Activated CD4-positive, alpha-beta T cell treated with anti-CD3 and anti-CD28 coated beads, Interleukin-2, amount 50 U/mL, for 4 hours (primary cell): ENCODE measurements around the gene METTL27.
"Not testable (repeated sequence)": the region's sequence is repeated elsewhere in the genome, so short reads cannot be mapped to it uniquely, and the experiment has no call there.

ENCODE experiments used
- DNase-seq, 2 experiments: peaks; one replicate each; pipeline ENCODE4 v3.0.0-alpha.2; 2020

The METTL27 gene, protein sequence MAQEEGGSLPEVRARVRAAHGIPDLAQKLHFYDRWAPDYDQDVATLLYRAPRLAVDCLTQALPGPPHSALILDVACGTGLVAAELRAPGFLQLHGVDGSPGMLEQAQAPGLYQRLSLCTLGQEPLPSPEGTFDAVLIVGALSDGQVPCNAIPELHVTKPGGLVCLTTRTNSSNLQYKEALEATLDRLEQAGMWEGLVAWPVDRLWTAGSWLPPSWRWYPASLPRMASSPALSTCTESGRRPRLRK

DNA sequence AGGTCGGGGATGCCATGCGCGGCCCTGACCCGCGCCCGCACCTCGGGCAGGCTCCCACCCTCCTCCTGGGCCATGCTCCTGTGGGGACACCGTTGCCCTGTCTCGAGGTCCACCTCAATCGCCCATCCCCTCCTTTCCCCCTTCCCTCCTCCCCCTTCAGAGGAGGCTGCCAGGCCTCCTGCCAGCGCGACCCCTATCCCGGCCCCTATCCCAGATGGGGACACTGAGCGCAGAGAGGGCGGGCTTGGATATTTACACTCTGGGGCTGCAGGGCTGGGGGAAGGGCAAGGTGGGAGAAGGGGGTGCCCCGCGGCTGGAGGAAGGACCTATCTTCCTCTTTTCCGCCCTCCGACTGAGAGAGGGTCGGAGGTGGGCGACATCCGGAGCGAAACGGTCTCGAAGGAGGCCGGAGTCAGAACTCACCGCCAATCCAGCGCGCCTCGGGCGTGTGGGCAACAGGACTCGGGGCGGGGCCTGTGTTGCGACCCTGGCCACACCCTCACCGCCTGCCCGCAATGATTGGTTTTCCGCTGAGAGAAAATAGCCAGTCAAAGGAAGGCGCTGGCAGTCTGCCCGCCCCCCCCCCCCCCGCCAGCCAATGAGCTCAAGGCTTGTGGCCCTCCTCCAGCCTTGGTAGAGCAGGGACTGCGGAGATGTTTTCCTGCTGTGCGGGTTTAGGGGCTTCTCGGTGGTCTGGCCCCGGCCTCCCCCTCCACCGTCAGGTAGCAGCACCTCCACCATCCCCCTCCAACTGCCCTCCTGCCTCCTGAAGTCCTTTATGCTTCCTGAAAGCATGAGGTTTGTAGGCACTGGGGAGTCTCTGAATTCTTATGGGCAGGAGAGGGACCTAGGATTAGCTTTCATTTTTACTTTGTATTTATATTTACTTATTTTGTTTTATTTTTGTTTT is at the start of gene METTL27:
Gene METTL27, minus strand, starts transcription at position 450 of the 910 bp plus-strand sequence. Its CDS starts 376 bp downstream, at position 74.
- peak; percentile 85 to 86 for DNase-seq

DNA sequence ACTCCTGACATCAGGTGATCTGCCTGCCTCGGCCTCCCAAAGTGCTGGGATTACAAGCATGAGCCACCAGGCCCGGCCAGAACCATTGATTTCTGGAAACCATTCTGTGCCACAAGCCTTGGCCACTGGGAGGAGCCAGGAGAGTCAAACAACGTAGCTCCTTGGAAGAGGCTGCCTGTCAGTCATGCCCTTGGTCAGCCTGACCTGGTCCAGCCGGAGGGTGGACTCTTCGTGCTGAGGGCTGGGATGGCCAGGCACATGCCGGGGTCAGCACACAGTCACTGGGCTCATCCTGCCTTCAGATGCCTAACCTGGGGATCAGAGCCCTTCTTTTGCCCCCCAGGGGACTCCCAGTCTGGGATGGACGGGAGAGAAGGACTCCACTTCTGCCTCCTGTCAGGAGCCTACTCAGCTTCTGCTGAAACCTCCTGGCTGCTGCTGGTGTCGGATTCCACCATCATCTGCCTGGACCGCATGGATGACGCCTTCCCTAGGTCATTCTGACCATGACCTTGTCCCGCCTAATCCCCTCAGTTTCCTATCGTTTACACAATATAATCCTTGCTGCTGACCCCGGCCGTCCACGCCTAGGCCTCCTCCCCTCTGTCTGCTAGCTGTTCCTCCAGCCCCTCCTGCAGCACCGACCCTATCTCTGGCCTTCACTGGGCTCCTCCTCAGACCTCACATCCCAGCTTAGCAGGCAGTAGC is 49.0 kb upstream of the METTL27 start:
- no peak for DNase-seq

DNA sequence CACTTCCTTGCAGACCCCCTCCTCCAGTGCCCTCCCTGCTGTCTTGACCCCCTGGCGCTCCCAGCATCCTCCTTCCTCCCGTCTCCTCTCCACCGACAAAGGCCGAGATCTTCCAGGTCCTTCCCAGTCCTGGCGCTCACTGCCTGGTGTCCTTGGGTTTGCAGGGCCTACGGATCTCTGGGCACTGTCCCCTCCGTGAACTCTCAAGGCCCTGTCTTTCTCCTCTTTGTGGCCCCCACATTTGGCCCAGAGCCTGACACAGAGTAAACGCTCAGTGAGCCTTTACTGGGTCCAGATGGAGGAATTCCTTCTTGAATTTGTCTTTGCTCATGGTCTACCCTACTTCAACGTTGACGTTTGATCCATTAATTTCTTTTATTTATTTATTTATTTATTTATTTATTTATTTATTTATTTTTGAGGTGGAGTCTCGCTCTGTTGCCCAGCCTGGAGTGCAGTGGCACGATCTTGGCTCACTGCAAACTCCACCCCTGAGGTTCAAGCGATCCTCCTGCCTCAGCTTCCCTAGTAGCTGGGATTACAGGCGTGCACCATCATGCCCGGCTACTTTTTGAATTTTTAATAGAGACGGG is 48.3 kb upstream of the METTL27 start:
- no peak for DNase-seq

DNA sequence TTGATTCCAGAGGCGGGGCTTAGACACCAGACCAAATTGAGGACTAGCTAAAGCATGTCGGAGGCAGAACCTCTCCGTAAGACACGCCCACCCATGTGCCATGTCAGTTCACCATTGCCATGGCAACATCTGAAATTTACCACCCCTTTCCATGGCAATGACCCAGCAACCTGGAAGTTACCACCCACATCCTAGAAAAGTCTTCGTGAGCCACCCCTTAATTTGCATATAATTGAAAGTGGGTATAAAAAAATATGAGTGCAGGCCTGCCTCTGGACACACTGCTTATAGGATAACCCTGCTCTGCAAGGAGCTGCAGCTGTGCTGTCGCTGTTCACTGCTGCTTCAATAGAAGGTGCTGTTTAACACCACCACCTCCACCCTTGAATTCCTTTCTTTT is 46.6 kb upstream of the METTL27 start:
- DNase-seq, result no peak

DNA sequence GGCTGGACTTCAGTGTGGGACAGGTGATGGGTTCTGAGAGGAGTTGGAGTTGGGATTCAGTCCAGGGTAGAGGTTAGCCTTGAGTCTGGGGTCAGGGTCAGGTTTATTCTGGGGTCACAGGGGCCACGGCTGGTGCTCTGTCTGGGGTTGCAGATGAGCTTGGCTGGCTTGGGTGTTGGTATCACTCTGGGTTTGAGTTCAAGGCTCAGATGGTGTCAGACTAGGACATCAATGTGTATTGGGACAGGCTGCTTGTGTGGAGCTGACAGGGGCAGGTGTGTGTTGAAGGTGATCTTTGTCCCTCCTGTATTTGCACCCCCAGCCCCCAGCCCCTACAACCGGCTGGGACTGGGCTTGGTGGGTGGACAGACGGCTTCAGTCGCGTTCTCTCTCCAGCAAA is 45.4 kb upstream of the METTL27 start:
- DNase-seq, result no peak

DNA sequence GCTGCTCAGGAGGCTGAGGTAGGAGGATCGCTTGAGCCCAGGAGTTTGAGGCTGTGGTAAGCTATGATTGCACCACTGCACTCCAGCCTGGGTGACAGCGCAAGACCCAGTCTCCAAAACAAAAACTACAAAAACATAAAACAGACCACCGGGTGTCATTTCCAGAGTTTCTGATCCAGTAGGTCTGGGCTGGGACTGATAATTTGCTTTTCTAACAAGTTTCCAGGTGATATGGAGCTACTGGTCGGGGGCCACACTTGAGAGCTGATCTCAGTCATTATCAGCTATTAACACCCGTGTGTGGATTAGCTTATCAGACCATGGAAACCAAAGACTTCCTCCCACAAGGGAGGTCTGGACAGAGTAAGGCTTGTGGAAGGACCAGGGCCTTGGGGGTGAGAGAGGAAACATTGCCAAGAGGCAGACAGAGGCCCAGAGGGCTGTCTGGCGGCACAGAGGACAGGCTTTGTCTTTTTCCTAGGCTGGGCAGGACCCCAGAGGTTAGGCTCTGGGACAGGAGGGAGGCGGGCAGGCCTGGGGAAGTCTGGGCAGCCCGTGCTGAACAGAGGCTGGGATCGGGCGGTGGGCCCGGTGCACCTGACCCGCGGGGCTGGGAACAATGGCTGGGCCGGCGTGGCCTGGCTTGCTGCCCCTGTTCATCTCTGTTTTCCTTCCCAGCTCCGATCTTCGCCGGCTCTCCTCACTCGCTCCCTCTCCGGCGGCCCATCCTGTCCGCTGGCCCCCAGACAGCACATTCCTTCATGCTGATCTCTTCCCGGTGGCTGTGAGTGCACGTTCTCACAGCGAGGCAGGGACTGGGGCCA is 43.9 kb upstream of the METTL27 start:
- DNase-seq, result no peak

DNA sequence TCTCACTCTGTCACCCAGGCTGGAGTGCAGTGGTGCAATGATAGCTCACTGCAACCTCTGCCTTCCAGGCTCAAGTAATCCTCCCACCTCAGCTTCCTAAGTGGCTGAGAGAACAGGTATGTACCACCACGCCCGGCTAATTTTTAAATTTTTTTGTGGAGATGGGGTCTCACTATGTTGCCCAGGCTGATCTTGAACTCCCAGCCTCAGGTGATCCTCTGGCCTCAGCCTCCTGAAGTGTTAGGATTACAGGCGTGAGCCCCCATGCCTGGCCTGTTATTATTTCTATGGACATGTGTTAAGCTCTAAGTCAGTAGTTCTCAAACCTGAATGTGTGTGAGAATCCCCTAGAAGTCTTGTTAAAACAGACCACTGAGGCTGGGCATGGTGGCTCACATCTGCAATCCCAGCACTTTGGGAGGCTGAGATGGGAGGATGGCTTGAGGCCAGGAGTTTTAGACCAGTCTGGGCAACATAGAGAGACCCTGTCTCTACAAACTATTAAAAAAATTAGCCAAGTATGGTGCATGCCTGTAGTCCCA is 43.2 kb upstream of the METTL27 start:
- DNase-seq, result no peak

DNA sequence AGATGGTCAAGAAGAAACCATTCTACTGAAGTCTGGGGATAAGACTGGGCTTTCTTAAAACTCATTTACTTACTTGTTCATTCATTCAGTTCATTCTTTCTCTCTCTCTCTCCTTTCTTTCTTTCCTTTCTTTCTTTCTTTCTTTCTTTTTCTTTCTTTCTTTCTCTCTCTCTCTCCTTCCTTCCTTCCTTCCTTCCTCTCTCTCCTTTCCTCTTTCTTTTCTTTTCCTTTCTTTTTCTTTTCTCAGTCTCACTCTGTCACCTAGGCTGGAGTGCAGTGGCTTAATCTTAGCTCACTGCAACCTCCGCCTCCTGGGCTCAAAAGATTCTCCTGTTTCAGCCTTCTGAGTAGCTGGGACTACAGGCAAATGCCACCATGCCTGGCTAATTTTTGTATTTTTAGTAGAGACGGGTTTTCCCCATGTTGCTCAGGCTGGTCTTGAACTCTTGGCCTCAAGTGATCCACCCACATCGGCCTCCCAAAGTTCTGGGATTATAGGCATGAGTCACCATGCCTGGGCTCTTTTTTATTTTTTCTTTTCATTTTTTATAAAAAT is 42.6 kb upstream of the METTL27 start:
- DNase-seq, result not testable (repeated sequence)

DNA sequence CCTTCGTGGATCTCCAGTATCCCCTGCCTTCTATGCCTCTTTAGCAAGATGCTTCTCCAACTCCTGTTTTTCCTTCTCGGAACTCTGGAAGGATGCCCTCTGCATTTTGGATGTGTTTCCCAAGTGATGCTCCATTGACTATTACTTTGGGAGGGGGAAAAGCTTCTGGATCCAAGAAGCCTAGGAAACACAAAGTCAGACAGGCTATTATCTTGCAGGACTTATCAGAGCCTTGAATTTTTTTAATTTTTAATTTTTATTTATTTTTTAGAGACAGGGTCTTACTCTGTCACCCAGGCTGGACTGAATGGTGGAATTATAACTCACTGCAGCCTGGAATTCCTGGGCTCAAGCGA is 39.7 kb upstream of the METTL27 start:
- DNase-seq, result no peak

DNA sequence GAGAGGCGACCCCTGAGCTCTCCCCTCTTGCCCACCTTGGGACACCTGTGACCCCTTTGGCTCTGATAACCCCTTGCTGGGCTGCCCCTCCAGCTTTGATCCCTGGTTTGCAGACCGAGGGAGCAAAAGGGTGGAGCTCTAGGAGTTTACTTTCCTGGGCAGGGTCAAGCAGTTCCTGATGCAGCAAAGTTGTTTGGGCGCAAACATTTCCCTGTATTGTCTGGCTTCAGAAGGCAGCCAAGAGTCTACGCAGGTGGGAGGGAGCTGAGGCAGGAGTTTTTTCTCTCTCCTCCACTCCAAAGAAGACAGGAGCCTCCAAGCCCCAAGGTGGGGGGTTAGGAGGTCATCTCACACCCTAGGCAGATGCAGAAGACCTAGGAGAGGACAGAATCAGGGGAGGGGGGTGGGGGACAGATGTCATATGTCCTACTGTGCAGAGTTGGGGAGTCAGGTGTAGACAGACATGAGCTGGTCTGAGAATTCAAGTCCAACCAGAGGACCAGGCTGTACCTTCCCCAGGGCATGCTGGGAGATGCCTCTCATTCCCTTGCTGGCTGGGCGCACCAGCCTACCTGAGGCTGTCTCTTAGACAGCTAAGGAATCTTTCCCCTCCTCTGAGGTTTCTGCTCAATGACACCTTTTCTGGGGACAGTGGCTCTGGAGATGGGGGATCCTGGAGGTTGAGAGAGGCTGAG is 39.2 kb upstream of the METTL27 start:
- DNase-seq, result no peak

DNA sequence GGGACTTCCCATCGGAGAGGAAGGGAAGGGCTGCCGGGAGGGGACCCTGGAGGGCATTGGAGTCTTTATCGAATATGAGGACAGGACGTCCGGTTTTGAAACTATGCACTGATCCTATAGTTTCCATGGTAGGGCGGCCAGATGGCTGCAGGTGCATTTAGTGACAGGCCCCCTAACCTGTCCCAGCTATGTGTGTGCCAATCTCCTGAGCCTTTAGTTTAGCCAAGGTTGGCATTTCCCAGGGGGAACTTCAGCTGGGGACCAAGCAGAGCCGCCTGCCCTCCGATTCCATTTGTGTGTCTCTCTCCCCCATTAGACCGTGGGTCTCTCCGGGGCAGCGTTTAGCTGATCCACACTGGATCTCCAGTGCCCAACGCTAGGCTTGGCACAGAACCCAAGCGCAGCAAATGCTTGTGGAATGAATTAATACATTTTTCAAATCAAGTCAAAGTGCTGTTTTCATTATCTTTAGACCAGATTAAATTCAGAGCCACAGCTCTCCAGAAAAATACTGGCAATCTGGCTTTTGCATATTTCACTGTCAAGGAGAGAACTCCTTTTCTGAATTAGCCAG is 38.5 kb upstream of the METTL27 start:
- DNase-seq, result no peak

DNA sequence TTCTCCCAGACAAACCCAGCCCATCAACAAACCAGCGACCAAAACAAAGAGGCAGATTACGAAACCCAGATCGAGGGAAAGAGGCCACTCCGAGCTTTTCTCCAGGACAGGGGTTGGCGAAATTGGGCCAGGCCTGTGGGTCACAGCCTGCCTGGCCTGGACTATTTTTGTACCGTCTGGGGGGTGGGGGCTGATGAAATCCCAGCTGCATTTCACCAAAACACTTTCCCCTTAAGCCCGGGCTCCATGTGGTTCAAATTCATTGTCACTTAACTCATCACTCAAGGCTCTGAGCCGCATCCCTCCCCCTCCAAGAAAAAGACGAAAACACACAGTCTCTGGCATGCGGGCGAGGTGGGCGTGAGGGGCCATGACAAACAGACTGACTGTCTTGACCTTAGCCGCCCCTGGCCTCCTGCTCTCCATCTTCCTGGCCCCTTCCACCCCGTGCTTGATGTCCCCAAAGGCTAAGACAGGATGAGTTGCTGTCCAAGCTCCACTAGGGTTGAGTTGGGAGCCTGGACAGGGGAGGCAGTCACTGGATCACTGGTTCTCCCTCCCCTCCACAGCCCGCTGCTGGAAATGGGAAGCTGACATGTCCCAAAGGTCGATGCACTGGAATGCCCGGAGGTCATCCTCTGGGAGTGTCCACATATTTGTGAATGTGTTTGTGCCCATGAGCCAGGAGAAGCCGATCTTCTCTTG is 37.8 kb upstream of the METTL27 start:
- DNase-seq, result no peak

DNA sequence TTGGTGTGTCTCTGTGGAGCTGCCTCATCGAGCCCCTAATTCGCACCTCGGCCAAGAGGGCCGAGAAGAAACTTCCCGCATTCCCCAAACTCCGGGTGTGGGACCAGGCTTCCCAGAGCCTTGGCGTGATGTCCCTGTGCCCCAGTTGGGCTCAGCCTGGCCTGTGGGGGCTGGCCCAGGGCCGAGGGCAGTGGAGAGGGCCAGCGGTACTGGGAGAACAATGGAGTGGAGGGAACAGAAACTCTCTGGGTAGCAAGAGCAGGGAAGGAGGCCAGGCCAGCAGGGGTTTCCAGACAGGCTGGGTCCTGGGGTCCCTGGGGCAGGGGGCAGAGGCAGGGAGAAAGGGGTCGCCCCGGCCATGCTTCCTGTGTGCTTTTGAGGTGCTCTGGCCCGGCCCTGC is 34.7 kb upstream of the METTL27 start:
- DNase-seq, result no peak

DNA sequence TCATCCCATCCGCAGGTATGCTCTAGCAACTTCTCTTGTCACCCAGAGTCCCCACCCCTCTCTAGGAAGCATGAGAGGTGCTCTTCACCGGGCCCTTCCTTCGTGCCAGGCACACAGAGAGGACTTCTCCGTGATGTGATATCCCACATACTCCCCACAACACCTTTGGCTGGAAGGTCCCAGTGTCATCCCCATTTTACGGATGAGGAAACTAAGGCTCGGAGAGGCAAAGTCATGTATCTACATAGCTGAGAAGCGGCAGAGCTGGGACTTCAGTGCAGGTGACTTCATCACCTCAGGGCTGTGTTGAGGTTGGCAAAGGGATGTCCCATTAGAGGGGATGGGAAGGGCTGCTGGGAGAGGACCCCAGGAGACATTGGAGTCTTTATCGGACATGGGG is 34.0 kb upstream of the METTL27 start:
- no peak for DNase-seq

DNA sequence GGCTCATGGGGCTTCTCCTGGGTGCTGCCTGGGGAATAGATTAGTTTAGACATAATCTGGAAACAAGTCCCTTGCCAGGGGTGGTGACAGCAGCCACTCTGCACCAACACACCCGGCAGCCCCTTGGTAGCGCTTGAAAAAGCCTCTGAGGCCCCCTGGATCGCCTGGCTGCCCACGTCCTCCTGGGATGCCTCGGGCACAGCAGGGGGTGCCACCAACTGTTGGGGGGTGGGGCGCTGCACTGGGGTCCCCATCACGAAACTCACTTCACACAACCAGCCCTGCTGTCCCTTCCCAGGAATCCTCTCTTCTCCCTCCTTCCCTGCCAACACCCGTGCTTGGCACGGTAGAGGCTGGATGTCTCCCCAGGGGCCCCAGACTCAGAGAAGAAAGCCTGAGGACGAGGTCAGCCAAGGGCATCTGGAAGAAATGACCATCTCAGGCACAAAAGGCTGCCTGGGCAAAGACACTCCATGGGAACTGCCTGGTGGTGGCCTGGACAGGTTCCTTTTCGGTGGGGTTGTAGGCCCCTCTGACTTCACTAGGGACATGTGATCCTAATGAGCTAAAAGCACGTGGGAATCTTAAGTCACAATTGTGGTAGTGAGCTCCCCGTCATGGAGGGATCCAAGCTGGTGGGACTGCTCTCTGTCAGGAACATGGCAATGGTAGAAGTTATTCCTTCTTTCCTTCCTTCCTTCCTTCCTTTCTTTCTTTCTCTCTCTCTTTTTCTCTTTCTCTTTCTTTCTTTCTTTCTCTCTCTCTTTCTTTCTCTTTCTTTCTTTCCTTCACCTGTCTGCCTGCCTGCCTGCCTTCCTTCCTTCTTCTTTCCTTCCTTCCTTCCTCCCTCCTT is 30.0 kb upstream of the METTL27 start:
- DNase-seq, result no peak

DNA sequence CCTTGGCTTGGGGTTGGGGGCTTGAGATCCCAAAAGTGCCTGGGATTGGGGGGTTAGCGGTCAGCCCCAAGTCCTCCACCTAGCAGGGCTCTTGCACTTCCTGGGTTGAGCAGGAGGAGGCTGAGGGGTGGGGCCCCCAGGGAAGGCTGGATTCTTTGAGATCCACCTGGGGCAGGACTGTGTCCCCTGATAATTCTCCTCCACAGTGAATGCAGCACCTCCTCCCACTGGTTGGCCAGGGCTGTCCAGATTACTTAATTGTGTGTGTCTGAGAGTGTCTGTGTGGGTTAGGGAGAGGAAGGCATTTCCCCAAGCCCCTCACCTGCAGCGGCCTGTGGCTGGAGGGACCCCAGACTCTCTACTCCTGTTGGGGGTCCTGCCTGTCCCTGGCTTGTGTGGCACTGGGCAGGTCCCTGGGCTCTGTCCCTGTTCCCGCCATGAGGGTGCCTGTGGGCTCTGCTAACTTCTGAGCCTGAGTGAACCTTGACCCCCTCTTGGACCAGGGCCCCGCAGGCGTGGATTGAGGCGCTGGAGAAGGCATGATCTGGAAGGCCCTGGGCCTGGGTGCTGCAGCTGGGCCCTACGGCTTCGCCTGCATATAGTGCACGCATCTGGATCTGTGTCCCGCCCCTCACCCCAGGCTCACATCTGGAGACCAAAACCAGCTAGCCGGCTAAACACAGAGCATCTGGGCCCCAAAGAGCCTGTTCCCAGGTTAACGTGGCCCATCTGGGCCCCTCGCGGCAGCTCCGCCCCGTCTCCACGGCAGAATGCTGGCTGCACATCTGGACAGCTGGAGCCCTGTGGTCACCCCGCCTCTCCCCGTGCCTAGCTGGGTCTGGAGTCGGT is 29.1 kb upstream of the METTL27 start:
- DNase-seq, result no peak

DNA sequence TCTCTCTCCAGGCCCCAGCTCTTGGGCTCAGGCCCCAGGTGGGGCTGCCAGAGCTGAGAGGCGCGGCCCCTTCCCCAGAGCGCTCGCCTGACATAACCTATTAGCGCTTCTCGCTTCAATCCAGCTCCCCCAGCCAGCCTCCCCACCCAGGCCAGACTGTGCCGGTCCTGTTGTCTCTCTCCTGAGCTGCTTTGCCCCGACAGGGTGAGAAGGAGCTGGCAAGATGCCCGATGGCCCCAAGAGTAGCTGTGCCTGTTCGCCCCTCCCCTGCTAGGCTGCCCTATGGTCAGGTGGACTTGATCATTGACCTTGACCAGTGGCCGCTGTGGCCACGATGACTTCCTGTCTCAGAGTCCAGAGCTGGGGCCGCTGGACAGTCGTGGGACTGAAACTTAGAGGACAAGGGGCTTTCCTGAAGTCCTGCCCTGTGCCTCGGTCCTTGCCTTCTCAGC is 27.8 kb upstream of the METTL27 start:
- DNase-seq, result no peak
